Measurements from ENCODE around the gene CREBBP.

GRCh38 chr16:3759736-3760135 lies 120.8 kb downstream of the CREBBP start:
- TF ChIP-seq CTCF (IDR thresholded peaks at IDR 0.05) (no peak), EP300 (IDR thresholded peaks at IDR 0.05) (no peak), POLR2A (IDR thresholded peaks at IDR 0.05) (no peak)
